Right lobe of liver (tissue), 4 donors: Measurements from ENCODE around the gene RBFOX2.

Experiments used
- POLR2A ChIP-seq: fragments of 450-650 bp; IDR thresholded peaks from one replicate; pipeline ENCODE4 v1.6.1; 2017; ENCODE audit warnings: antibody characterized with exemption, mild to moderate bottlenecking
- TF ChIP-seq, protein P1 (sequence below), 4 donors: fragments of 200-600 bp in 3 of 4; fragments of 450-650 bp in 1 of 4; IDR thresholded peaks; one replicate each; pipeline versions ENCODE4 v1.5.1 to v1.8.0; 2016 to 2022; ENCODE audit warnings: antibody characterized with exemption in 4 of 4, mild to moderate bottlenecking in 2 of 4
- donor health status: DM: no; HTN: no; CAD: no.
- donor health status: DM: no; HTN: no; CAD: no.
- donor health status: DM: no; HTN: yes; CAD: no.

DNA sequence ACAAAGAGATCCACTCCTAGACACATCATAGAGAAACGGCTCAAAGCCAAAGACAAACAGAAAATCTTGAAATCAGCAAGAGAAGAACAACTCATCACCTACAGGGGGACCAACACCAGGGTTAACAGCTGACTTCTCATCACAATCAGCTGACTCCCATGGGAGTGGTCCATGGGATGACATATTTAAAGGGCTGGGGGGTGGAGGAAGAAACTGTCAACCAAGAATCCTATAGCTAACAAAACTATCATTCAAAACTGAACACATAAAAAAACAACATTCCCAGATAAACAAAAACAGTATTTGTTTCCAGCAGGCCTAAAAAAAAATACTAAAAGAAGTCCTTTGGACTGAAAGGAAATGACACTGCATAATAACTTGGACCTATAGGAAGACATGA is 224.2 kb downstream of the RBFOX2 start:
- TF ChIP-seq, protein P1, sequence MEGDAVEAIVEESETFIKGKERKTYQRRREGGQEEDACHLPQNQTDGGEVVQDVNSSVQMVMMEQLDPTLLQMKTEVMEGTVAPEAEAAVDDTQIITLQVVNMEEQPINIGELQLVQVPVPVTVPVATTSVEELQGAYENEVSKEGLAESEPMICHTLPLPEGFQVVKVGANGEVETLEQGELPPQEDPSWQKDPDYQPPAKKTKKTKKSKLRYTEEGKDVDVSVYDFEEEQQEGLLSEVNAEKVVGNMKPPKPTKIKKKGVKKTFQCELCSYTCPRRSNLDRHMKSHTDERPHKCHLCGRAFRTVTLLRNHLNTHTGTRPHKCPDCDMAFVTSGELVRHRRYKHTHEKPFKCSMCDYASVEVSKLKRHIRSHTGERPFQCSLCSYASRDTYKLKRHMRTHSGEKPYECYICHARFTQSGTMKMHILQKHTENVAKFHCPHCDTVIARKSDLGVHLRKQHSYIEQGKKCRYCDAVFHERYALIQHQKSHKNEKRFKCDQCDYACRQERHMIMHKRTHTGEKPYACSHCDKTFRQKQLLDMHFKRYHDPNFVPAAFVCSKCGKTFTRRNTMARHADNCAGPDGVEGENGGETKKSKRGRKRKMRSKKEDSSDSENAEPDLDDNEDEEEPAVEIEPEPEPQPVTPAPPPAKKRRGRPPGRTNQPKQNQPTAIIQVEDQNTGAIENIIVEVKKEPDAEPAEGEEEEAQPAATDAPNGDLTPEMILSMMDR (IDR thresholded peaks at IDR 0.05), result no peak
- no peak for TF ChIP-seq POLR2A
